Stomach (tissue), 4 donors: Measurements from ENCODE around the gene FNDC11.

ENCODE experiments used
- EP300 ChIP-seq: sonication (generic); formaldehyde crosslinking; IDR thresholded peaks from one replicate; pipeline ENCODE4 v1.6.1; 2017; ENCODE audit warnings: antibody characterized with exemption
- POLR2A ChIP-seq, 4 donors: fragments of 450-650 bp; IDR thresholded peaks; one replicate each; pipeline ENCODE4 v1.6.1; 2016; ENCODE audit warnings: antibody characterized with exemption in 4 of 4, control low read depth in 2 of 4, mild to moderate bottlenecking in 1 of 4, moderate library complexity in 1 of 4
- TF ChIP-seq, protein P1 (sequence below), 7 experiments: fragments of 450-650 bp in 4 of 7; fragments of 200-600 bp in 3 of 7; sonication (generic) in 3 of 7; IDR thresholded peaks; one replicate each; pipeline ENCODE4 v1.5.1; 2016 to 2019; ENCODE audit warnings: antibody characterized with exemption in 7 of 7, control low read depth in 2 of 7, mild to moderate bottlenecking in 1 of 7

DNA sequence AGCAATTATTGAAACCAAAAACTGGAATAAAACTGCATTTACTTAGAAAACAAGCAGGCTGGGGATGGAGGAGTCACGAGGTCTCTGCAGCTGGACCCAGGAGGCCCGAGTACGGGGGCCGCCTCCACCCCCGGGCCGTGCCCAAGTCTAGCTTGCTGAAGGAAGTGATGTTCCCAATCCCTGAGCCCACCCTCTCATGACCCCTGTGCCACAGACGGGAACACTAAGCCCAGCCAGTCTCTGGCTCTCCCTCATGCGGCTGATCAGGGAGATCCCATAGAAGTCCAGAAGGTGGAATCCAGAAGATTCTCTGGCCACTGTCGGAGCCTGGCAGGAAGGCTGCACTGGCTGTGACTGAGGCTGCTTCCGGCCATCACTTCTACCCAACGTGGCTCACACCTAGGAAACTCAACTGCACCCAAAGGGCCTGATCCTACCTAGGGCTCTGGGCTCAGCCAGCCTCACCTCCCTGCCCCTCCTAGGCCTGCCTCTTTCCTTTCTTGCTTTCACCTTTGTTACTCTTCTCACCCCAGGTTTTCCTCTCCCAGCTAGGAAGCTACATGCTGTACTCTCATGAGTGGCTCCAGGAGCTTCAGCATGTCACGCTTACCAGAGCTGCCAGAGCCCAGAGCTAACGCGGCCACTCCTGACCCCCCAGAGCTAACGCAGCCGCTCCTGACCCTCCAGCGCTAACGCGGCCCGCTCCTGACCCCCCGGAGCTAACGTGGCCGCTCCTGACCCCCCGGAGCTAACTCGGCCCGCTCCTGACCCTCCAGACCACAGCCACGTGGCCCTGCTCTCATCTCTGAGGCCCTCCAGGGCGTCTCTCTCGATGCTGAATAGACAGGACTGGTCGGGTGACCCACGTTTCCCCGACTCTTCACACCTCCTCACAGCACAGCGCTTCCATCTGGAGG is 44.8 kb downstream of the FNDC11 start:
- TF ChIP-seq EP300 (no peak), POLR2A (IDR thresholded peaks at IDR 0.05) (no peak)
- TF ChIP-seq, protein P1, sequence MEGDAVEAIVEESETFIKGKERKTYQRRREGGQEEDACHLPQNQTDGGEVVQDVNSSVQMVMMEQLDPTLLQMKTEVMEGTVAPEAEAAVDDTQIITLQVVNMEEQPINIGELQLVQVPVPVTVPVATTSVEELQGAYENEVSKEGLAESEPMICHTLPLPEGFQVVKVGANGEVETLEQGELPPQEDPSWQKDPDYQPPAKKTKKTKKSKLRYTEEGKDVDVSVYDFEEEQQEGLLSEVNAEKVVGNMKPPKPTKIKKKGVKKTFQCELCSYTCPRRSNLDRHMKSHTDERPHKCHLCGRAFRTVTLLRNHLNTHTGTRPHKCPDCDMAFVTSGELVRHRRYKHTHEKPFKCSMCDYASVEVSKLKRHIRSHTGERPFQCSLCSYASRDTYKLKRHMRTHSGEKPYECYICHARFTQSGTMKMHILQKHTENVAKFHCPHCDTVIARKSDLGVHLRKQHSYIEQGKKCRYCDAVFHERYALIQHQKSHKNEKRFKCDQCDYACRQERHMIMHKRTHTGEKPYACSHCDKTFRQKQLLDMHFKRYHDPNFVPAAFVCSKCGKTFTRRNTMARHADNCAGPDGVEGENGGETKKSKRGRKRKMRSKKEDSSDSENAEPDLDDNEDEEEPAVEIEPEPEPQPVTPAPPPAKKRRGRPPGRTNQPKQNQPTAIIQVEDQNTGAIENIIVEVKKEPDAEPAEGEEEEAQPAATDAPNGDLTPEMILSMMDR (IDR thresholded peaks at IDR 0.05), result no peak
